Suppressor macrophage (primary cell): ENCODE measurements around the gene GGCX.
A peak's percentile ranks its signal among the peaks of the same experiment; 100 is the strongest.
"Not testable (repeated sequence)": the region's sequence is repeated elsewhere in the genome, so short reads cannot be mapped to it uniquely, and the experiment has no call there.

Experiments
- DNase-seq, 4 experiments: peaks; one replicate each; pipeline ENCODE4 v3.0.0-alpha.2; 2020 to 2022

The GGCX gene

DNA sequence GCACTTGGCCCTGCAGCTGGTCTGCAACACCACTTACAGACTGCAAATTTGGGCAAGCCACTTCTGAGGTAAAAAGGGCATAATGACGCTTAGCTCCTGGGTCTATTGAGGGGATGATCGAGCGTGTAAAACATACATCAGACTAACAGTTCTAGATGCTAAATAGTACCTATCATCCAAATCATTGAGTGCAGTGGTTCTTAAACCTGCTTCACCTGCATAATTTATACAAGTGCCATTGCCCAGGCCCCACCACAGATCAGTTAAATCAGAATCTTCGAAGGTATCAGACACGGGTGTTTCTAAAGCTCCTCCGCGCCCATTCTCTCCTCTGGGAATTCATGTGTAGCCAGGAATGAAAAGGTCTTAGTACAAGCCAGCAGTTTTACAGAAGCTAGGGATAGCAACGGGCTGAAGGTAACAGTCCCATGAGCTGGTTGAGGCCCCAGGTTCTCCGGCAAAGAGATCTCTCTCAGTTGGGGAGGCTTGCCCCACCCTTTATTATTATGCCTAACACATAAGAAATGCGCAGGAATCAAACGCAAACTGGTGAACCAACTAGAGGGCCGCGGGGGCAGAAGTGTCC lies 33.5 kb upstream of the GGCX start:
- DNase-seq: no peak

DNA sequence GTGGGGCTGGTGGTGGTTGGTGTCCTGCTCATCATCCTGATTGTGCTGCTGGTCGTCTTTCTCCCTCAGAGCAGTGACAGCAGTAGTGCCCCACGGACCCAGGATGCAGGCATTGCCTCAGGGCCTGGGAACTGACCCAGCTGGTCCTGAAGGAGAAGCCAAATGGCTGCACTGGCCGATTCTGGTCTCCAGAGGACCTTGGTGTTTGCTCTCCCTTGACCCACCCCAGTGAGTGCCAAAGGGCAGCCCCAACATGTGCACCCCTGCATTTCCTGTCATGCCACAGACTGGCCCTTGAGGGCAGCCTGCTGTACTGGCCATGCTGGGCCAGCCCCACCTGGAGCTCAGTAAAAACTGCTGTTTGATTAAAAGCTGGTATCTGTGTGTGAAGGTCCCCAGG lies 31.7 kb upstream of the GGCX start:
- DNase-seq: no peak

- DNase-seq: not testable (repeated sequence)
Observed at GRCh38 chr2:85592299-85592698, 31.0 kb upstream of the GGCX start.

GRCh38 chr2:85591563-85591962 lies 30.3 kb upstream of the GGCX start:
- no peak for DNase-seq

GRCh38 chr2:85590950-85591349 lies 29.7 kb upstream of the GGCX start:
- peak in 3 of 4 experiments; percentile 52 to 65 (median 62) for DNase-seq

DNA sequence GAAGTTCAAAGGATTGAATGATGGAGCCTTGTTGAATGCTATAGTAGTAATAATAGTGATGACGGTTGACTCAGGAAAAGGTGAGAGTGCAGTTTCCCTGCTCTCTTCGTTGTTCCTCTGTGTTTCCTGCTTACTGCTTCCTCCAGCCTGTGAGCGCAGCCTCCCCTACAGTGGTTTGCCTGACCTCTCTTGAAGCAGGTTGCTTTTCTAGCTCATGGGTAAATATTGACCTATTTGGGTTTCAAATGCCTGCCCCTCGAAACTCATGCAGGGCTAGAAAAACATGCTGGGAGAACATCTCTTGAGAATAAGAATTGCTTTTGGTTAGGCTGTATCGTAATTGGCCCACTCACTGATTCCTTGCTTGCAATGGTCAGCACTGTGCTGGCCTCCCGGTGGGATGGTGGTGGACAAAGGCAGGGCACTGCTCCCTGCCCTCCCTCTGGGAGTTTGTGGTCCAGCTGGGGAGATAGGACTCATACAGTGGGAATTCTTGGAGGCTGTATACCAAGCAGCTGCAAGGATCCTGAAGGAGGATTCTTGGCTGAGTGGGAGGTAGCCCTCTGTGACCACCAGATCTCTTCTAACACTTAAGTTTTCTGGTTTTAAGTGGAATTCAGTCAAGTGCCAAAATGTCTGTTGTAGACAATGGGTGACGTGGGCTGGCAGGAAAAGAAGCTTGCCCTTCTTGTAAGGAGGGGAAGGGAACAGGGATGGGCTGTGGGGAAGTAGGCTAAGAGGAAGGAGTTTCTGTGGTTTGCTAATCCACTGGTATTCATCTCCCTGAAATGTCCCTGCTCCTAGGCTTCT lies 28.9 kb upstream of the GGCX start:
- DNase-seq: peak; percentile 68 to 86 (median 83)

- no peak for DNase-seq
Observed at GRCh38 chr2:85589181-85589580, 27.9 kb upstream of the GGCX start.

- no peak for DNase-seq
Observed at GRCh38 chr2:85588645-85589044, 27.4 kb upstream of the GGCX start.

DNA sequence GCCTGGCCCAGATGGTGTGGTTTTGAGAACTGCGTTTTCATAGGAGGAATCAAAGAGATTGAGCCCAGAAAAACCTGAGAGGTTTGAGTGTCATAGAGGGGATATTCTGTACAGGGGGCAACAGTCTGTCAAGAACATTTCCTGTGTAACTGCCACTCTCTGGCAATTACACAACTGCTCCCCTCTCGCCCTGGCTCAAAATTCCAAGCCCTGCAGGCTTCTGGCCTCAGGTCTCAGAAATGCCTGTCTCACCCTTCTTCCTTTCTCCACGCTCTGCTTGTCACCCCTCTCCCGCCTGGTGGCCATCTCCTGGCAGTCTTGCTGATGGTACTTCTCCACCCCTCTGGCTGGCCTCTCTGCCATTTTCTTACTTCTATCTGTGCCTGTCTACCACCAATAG lies 26.9 kb upstream of the GGCX start:
- DNase-seq: peak in 2 of 4 experiments; percentile 26 to 39

GRCh38 chr2:85585781-85586105 lies 24.4 kb upstream of the GGCX start:
- peak in 1 of 4 experiments; percentile 16 for DNase-seq

DNA sequence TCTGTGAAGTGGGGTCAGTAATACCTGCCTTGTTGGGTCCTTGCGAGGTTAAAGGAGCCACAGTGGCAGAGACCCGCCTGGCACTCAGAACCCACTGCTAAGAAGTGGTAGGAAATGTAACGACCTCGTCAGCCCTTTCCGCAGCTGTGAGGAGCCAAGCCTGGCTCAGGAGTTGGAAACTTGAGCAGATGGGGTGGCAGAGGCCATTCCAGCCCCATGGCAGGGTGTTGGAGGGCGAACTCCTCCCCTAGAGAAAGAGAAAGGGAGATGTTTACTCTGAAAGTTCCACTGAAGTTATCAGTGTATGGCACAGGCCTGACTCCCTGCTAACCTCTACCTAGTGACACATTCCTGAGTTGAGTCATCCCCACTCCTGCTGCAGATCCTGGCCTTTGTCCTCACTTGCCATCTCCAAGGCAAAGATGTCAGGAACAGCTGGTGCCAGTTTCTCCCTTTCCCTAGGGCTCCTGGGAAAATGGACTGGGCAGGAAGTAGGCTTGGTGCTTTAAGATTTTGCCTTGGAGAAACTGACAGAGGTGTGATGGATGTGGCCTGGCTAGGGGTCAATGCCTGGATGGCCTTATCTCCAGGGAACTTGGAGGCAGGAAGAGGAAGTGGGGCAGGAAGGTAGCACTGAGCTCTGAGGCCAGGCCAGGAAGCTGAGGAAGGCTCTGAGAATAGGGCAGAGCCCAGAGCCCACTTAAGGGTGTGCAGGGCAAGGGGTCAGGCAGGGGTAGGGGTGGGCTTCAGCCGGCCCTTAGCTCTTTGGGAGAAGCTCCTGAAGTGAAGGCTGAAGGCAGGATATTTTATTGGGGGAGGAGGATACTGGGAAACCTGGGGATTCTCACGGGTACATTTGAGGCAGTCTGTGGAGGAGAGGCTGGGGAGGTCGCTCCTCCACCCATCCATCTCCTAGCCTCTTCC lies 23.8 kb upstream of the GGCX start:
- peak in 3 of 4 experiments; percentile 40 to 51 (median 44) for DNase-seq

GRCh38 chr2:85584354-85584856 lies 23.1 kb upstream of the GGCX start, which contains the start of gene VAMP5:
VAMP5 (plus strand) TSS chr2:85584431; CDS start chr2:85584491, 60 bp downstream.
- peak in 2 of 4 experiments; percentile 46 to 55 for DNase-seq

DNA sequence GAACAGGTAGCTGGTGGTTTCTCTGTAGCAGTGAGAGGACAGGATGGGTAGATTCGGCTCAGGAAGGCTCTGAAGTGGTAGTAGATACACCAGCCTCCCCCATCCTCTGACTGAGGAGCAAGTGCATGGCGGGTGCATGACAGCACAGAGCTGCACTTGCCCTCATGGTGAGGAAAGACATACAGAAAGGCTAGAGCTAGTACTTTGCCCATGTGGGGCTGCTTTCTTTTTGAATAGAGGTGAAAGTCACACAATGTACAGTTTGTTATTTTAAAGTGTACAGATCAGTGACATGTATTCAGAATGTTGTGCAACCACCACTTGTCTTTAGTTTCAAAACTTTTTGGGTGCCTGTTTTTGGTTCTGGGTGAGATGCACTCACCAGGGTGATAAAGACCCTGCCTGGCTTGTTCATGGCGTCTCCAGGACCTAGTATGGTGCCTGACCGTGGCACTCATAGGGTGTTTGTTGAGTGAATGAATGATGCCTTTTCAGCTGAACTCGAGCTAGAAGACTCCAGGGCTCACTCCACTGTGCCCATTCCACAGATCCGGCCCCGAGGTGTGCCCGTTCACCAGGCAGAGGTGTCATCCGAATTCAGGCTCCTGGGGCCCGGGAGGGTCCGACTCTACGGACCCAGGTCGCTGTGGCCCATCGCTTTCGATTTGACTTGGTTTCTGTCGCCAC lies 22.5 kb upstream of the GGCX start:
- peak in 2 of 4 experiments; percentile 19 to 26 for DNase-seq

- peak in 2 of 4 experiments; percentile 48 to 54 for DNase-seq
Observed at GRCh38 chr2:85582492-85582891, 21.2 kb upstream of the GGCX start.

GRCh38 chr2:85580206-85580605 lies 18.9 kb upstream of the GGCX start:
- peak in 1 of 4 experiments; percentile 23 for DNase-seq

DNA sequence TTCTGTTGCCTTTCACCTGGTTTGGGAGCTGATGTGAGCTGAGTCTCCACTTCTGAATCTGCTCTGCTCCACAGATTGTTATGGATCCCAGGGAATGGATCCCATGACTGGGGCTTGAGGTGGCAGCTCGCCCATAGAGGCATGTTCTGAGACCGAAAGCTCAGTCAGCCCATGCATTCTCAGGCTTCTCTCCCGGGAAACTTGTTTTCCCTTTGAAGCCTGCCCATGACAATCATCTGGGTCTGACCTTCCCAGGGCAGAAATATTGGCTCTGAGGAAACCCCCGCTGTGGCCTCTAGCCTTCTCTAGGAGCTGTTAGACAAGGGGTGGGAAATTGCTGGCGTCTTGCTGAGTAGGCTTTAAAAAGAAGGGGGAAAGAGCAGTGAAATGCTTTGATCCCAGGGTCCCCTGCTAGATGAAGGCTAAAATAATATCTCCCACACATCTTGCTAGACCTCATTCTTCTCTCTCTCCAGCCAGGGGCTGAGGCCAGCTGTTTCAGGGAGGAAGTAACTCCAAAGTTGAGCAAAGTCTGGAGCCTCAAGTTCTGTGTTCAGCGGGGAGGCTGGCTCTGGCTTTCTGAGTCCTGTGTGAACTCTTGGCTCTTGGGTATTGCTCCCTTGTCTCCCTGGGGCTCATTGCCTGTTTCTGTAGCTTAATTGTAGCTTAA lies 18.1 kb upstream of the GGCX start:
- DNase-seq: peak; percentile 78 to 89 (median 86)

DNA sequence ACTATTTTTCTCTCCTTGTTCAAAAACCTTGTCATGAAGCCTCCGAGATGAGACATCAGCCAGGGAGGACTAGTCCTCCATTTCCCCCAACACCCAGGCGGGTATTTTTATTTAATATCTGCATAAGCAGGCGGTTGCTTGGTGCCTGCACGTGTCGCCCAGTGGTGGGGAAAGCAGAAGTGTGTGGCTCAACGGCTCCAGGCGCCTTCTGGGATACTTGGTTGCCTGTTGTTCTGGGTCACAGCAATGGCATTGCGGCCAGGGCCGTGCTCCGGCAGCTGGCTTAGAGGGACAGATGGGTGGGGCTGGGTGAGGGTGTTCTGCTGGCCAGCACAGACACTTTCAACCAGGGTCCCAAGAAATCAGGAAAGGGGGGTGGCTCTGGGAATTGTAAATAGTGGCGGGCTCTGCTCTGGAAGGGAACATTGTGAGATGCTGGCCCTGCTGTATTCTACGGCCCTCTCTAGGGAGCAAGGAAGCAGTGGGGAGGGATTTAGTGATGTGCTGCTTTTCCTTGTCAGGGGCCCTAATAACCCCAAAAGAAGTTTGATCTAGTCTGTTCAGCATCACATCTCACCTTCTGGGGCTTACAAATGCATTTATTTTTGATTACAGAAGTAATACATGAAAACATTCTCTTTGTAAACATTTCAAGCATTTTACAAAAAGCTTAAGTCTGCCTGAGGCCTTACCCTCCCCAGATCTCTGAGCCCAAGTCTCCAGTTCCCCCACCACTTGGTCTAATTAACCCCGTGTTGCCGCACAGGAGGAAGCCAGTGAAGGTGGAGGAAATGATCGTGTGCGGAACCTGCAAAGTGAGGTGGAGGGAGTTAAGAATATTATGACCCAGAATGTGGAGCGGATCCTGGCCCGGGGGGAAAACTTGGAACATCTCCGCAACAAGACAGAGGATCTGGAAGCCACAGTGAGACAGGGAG lies 17.2 kb upstream of the GGCX start:
- DNase-seq: peak; percentile 79 to 90 (median 89)

DNA sequence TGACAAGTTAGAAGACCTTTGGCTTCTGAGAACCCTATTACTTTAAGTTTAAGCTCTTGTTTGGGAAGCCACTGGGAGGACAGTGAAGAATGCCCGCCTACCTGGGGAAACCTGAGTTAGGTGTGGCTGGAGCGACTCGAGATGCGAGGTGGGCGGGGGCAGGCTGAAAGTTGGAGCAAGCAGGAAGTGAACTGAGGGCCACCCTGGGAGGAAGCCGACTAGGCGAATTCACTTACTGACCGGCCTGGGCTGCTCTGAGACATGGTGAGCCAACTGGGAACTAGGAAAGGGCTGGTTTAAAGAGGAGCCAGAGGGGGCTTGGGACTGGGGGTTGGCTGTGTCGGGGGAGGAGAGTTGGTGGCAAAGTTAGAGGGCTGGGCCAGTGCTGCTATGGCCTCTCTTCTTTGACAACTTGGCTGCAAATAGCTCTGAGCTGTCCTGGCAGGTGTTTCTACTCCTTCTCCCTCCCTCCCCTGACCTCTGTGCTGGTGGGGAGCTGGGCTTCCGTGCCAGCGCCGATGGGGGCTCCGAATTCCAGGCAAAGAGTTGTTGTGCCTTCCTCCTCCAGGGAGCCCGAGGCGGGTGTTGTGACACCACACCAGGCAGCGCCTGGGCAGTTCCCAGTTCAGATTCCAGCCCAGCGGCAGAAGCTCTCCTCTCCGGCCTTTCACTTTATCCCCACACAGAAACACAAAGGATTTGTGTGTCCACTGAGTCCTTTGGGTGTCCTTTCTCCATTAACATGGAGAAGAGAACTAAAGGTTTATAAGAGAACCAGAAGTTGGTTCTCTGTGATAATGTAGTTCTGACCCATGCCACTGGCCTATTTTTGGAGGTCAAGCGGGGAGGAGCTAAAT lies 16.3 kb upstream of the GGCX start, which contains the start of gene VAMP8:
TSS of gene VAMP8 (plus strand) at position 201 of the 857 bp plus-strand sequence. CDS start at position 262, 61 bp downstream.
- peak; percentile 68 to 84 (median 78) for DNase-seq

- DNase-seq: no peak
Observed at GRCh38 chr2:85577063-85577385, 15.7 kb upstream of the GGCX start.
